NCI-H2029 (cell line): ENCODE data around the gene GJD3.
"Not testable (repeated sequence)": the region's sequence is repeated elsewhere in the genome, so short reads cannot be mapped to it uniquely, and the experiment has no call there.

Experiments
- DNase-seq: peaks from one replicate; lab custom pipeline; 2025; lab: John Stamatoyannopoulos, UW

GJD3 gene

GRCh38 chr17:40367728-40368127 is 3.2 kb upstream of the GJD3 start:
- DNase-seq, result not testable (repeated sequence)

- DNase-seq, result no peak
Observed at GRCh38 chr17:40366861-40367518, 2.5 kb upstream of the GJD3 start.

GRCh38 chr17:40366076-40366860 is 1.7 kb upstream of the GJD3 start:
- no peak for DNase-seq

- no peak for DNase-seq
Observed at GRCh38 chr17:40364906-40365305, 369 bp upstream of the GJD3 start.

GRCh38 chr17:40363111-40363827 is 1.3 kb downstream of the GJD3 start:
- peak; percentile 10 for DNase-seq

DNA sequence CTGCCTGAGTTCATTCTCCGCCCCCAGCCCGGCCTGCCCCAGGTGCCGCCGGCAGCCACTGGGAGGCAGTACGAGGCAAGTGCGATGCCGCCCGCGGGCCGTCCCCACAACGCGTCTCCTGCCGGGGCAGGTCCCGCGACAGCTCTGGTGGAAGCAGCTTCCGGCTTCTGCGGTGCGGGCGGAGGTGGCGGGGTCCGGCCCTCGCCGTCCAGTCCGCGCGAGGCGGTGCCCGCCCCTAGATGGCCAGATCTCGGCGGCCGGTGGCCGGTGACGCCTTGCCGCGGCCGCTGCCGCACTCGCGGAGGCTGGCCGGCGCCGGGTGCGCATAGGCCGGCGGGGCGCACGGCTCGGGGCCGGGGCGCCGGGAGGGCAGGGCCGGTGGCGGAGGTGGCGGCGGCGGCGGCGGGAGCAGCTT is 1.8 kb downstream of the GJD3 start:
- peak; percentile 39 for DNase-seq

GRCh38 chr17:40361925-40362695 is 2.4 kb downstream of the GJD3 start:
- no peak for DNase-seq

DNA sequence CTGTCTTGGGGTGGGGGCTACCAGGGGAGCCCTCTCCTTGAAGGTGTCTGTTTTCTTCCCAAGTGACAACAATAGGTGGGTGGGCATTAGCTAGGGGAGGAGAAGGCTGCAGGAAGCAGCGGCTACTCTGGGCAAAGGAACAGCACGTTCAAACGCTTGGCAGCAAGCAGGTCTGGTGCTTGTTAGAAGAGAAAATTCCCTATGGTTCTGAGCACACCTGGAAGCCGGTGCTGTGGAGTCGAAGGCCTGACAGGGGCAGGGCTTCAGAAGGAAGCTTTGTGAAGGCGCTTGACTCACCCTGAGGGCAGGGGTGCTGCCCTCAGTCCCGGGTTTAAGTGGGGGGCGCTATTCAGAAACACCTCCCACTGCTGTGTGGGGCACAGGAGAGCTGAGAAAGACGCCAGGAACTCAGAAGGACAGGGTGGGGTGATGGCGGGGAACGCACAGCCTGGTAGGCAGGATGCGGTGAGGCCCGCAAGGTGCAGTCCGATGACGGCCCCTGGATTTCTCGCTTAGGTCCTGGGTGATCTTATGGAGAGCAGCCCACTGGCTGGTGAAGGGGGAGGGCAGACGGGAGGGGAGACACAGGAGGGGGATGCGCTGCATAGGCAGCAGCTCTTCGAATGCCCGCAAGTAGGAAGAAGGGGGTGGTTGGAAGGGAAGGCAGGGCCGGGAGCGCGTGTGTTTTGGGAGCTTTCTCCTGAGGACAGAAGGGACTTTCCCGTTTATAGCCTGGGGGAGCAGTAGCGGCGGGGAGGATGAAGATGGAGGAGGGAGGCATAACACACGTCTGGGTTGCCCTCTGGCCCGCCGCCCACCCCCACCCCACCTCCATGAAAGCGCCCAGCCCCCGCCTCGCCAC is 3.2 kb downstream of the GJD3 start:
- no peak for DNase-seq

DNA sequence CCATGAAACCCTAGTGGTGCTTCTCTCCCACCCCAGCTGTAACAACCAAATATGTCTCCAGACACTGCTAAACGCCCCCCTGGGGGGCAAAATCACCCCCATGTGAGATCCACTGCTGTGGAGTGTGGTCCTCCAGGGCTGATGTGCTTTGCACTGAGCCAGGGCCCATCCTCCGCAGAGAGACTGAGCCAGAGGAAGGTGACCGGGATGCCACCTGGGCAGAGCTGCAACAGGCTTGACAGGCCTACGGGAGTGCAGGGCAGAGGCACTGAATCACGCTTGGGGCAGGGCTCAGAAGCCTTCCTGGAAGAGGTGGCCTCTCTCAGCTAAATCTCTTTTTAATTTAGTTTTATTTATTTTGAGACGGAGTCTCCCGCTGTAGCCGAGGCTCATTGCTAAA is 4.4 kb downstream of the GJD3 start:
- no peak for DNase-seq

GRCh38 chr17:40358323-40359038 is 6.1 kb downstream of the GJD3 start:
- peak; percentile 58 for DNase-seq

GRCh38 chr17:40356990-40357881 is 7.3 kb downstream of the GJD3 start:
- no peak for DNase-seq

- DNase-seq, result no peak
Observed at GRCh38 chr17:40355804-40356758, 8.5 kb downstream of the GJD3 start.

DNA sequence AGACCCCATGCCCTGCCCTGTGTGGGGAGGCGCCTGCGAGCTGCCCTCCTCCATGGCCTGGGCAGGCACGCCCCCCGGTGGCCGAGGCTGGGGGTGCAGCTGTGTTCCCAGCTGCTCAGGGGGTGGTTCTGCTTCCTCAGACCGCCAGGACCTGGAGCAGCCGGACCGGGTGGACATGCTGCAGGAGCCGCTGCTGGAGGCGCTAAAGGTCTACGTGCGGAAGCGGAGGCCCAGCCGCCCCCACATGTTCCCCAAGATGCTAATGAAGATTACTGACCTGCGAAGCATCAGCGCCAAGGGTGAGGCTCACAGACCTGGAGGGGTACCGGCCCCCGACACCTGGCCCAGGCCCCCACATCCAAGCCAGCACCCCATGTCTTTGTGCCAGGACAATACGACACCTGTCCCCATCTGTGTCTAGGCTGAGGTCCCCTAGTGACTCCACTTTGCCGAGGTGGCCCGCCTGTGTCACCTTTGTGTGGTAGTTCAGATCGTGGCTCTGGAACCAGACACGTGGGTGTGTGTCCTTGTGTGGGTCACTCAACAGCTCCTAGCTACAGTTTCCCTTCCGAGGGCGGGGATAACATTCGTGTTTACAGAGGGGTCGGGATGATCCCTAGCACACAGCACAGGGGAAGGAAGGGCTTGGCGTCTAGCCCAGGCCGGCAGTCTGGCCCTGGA is 9.3 kb downstream of the GJD3 start:
- DNase-seq, result peak; percentile 20

DNA sequence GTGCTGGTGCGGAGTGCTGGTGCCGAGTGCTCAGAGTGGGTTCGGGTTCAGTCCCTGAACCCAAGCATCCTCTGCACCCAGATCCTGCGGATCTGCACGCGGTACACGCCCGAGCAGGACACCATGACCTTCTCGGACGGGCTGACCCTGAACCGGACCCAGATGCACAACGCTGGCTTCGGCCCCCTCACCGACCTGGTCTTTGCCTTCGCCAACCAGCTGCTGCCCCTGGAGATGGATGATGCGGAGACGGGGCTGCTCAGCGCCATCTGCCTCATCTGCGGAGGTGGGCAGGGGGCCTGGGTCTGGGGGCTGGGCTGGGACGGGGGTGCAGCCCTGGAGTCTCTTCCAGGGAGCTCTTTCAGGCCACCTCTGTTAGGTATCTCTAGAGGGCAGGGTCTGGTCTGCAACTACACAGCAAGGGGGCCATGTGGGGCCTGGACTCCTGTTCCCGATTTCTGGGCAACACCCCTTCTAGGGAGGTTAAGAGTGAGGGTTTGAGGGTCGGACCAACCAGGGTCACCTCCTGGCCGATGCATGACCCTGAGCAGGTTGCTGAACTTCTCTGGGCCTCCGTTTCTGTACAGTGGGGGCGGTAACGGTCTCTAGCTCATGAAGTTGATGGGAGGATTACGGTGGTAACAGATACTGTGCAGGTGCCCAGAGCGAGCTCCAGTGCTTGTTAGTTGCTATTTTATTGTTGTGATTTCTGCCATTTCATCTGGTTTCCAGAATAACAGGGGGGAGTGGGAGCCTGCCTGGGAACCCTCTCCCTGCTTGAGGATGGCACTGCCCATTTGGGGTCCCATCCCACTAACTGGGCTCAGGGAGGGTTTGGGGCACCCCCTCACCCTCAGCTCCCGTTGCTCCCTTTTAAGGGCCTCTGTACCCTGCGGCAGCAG is 10.1 kb downstream of the GJD3 start:
- DNase-seq, result no peak

- no peak for DNase-seq
Observed at GRCh38 chr17:40352779-40353394, 11.7 kb downstream of the GJD3 start.

- DNase-seq, result no peak
Observed at GRCh38 chr17:40352237-40352778, 12.2 kb downstream of the GJD3 start.
